Measurements from ENCODE around the gene TBC1D4. TPM values are rescaled to one million over a fixed set of nuclear protein-coding genes. Genes with fewer than 3 reads are reported as not detected.
A peak's percentile ranks its signal among the peaks of the same experiment; 100 is the strongest.

TBC1D4 gene
- total and polyA plus RNA-seq, 8 donors, result 16.6 to 31.7 (median 26.8) TPM

DNA sequence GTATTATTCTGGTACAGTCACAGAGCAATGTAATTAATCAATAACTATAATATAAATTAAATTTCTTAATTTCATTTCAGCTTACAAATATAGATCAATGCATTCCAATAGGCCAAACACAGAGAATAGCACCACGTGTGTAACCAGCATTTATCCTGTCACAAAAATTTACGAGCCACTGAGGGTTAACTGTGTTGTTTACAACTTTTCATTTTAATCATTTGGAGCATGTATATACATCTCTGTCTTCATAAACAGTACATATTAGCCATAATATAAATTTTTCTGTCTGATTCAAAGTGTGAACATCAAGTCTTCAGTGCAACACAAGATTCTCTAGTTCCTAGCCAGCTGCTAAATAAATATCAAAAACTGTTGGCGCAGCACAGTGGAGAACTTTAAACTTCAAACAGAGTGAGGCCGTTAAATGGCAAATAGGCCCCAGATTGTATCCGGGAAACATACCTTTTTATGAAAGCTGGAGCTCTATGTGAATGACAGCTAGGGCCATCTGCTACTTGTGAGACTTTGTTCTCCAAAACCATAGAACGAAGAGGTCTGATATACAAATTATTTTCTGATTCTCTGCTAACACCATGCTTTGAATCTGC is 105.1 kb downstream of the TBC1D4 start:
- no peak for TF ChIP-seq CTCF (IDR thresholded peaks at IDR 0.05)
- DNase-seq, result no peak
- intact Hi-C loops (cut with DNase I), result loop anchor here in 1 of 2 donors (10.0 kb wide), 1 partner anchor 108 kb away; the partner anchor contains the start of gene TBC1D4

DNA sequence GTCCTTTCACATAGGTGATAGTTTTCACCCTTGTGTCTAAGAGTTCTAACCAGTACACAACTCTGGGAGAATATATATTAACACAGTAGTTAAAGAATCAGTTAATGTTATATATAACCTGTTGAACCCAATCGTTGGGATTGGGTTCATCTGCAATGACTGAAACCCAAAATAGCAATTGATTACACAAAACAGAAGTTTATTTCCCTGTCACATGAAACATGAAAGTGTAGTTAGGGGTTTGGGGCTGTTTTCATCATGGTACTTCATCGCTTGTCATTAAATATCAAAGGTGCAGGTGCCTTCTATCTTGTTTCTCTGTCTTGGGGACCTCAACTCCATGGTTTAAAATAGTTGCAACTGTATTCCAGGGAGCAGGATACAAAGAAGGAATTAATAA is 106.6 kb downstream of the TBC1D4 start:
- no peaks in the 10 kb centered on the region for H3K27me3 ChIP-seq
- ATAC-seq, result no peak
- TF ChIP-seq CTCF (IDR thresholded peaks at IDR 0.05), result no peak
- no peak for DNase-seq
- intact Hi-C loops (cut with DNase I), result loop anchor here in 1 of 2 donors (10.0 kb wide), 1 partner anchor 109 kb away; the partner anchor contains the start of gene TBC1D4
- H3K27ac ChIP-seq, result no peak overlapping the region
- H3K36me3 ChIP-seq, result no peaks in the 10 kb centered on the region
- H3K4me3 ChIP-seq, result no peak overlapping the region
- no peaks in the 10 kb centered on the region for H3K4me1 ChIP-seq
- no peaks in the 10 kb centered on the region for H3K9me3 ChIP-seq

More for the DNA sequence above, 105.1 kb downstream of the TBC1D4 start:
- Histone ChIP-seq H3K4me3 (no peak overlapping the region), H3K27ac (no peak overlapping the region), H3K9me3 (no peaks in the 10 kb centered on the region), H3K36me3 (no peaks in the 10 kb centered on the region), H3K27me3 (no peaks in the 10 kb centered on the region), H3K4me1 (no peaks in the 10 kb centered on the region)
- ATAC-seq, result no peak

DNA sequence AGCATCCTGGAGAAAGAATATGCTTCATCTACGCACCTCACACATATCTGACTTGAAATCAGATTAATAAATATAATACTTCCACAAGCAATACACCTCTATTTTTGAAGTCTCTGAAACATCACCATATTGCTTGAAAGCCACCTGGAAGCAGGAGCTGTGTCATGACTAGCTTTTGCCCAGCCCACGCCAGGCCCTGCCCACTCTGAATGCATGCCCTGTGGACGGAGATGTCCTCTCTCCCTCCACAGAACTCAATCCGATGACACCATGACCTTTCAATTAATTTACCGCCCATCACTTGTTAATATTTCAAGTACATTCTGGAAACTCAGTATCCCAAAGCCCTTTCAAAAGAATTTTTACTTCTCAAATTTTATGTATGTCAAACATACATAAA is 108.0 kb downstream of the TBC1D4 start:
- intact Hi-C loops (cut with DNase I), result loop anchor here in 1 of 2 donors (10.0 kb wide), 1 partner anchor 111 kb away; the partner anchor contains the start of gene TBC1D4
- Histone ChIP-seq H3K4me3 (no peak overlapping the region), H3K9me3 (no peaks in the 10 kb centered on the region), H3K27ac (no peak overlapping the region), H3K4me1 (no peaks in the 10 kb centered on the region), H3K36me3 (no peaks in the 10 kb centered on the region), H3K27me3 (no peaks in the 10 kb centered on the region)
- DNase-seq, result no peak
- ATAC-seq, result no peak
- TF ChIP-seq CTCF (IDR thresholded peaks at IDR 0.05), result no peak

DNA sequence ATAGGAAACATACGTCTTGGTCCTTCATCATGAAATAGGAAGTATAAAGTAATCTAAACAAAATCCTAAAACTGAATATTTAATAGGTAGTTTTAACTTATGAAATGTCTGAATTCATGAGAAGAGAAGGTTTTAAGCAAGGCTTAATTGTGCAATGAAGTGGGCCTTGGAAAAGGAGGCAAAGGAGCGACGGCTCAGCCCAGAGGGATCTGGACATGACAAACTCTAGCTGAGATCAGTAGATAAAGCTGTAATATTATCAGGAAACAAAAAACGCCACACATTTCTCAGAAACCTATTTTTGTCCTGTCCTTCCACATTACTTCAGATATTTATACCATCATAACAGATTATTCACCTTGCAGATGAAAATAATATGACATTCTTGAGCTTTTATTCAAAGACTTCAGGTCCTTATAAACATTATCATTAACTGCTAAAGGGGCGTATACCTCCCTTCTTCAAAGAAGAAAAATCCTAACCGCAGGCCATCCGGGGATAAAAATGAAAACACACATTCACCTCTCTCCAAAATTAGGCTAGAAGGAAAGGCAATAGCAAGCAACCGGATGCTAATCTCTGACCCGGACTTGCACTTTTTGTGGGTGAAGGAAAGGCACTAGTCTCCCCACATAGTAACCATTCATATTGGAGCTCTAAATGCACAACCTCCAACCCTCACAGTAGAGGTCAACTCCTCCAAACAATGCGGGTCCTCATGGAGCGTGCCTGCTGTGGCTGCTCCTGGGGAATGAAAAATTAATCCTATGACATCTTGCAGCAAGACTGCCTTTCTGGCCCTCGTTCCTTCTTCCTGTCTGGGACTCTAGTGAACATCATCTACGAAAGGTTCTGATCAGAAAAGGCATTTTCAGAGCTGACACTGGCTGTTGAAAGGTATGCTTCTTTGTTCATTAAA is 108.8 kb downstream of the TBC1D4 start:
- DNase-seq (no peak), ATAC-seq (no peak)
- TF ChIP-seq CTCF (IDR thresholded peaks at IDR 0.05), result no peak
- H3K27me3 ChIP-seq, result no peaks in the 10 kb centered on the region
- H3K36me3 ChIP-seq, result no peaks in the 10 kb centered on the region
- no peaks in the 10 kb centered on the region for H3K9me3 ChIP-seq
- peaks cover 0 to 5% of the 10 kb centered on the region in 2 donors for H3K4me1 ChIP-seq
- intact Hi-C loops (cut with DNase I), result loop anchor here in 1 of 2 donors (10.0 kb wide), 1 partner anchor 112 kb away; the partner anchor contains the start of gene TBC1D4
- H3K4me3 ChIP-seq, result no peak overlapping the region
- no peak overlapping the region for H3K27ac ChIP-seq

DNA sequence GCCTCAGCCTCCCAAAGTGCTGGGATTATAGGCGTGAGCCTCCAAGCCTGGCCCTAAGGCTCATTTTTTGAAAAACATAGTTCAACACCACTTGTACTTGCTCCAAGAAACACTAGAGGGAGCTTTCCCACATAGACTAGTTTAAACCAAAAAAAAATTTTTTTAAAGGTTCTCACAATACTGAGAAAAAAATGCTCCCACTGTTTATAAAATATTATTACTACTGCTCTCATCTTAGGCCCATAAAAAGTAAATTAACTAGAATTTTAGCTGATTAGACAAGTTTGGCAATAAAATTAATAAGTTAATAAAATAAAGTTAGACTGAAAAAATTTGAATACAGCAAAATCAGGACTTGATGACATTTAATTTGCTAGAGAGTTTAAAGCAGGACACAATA is 109.5 kb downstream of the TBC1D4 start:
- peak; percentile 63 to 67 for TF ChIP-seq CTCF (IDR thresholded peaks at IDR 0.05)
- H3K36me3 ChIP-seq, result no peaks in the 10 kb centered on the region
- DNase-seq (peak in 2 of 4 donors; percentile 36 to 66), ATAC-seq (peak; percentile 91)
- H3K9me3 ChIP-seq, result no peaks in the 10 kb centered on the region
- H3K4me1 ChIP-seq, result peaks cover 0 to 7% of the 10 kb centered on the region in 2 donors
- intact Hi-C loops (cut with DNase I), result loop anchor here in 1 of 2 donors (10.0 kb wide), 1 partner anchor 112 kb away; the partner anchor contains the start of gene TBC1D4
- H3K27me3 ChIP-seq, result no peaks in the 10 kb centered on the region
- H3K27ac ChIP-seq, result no peak overlapping the region
- H3K4me3 ChIP-seq, result no peak overlapping the region

Data from left lung (tissue), 10 donors.